Psoas muscle (tissue), 8 donors: ENCODE data around the gene PAM. TPM values are rescaled to one million over a fixed set of nuclear protein-coding genes. Genes with fewer than 3 reads are reported as not detected.

Experiments
- ATAC-seq, 4 donors: fragments of 200-7000 bp; cut with Tn5 transposase; one replicate each; pipeline ENCODE4 v1.9.1; 2020; ENCODE audit warnings: moderate library complexity in 3 of 4, mild to moderate bottlenecking in 2 of 4
- DNase-seq, 2 donors: peaks; one replicate each; pipeline ENCODE4 v3.0.0-alpha.2; 2020
- H3K27ac ChIP-seq: fragments of 200-600 bp; one replicate; pipeline ENCODE4 v1.8.0; 2022
- H3K27me3 ChIP-seq, 3 donors: fragments of 200-600 bp in 1 of 3; one replicate each; pipeline versions ENCODE4 v1.6.1 to v1.8.0; 2013 to 2022; ENCODE audit warnings: low read length in 2 of 3, mild to moderate bottlenecking in 2 of 3, moderate library complexity in 1 of 3; ENCODE audit not compliant: insufficient read depth in 3 of 3
- H3K36me3 ChIP-seq, 2 donors: fragments of 200-600 bp in 1 of 2; one replicate each; pipeline versions ENCODE4 v1.6.1 to v1.8.0; 2013 to 2022; ENCODE audit warnings: low read depth in 1 of 2, mild to moderate bottlenecking in 1 of 2, moderate library complexity in 1 of 2; ENCODE audit not compliant: insufficient read depth in 1 of 2
- H3K4me1 ChIP-seq: fragments of 200-600 bp; one replicate; pipeline ENCODE4 v1.8.0; 2022
- H3K4me3 ChIP-seq: fragments of 200-600 bp; one replicate; pipeline ENCODE4 v1.8.0; 2022; ENCODE audit warnings: mild to moderate bottlenecking
- H3K9me3 ChIP-seq: fragments of 200-600 bp; one replicate; pipeline ENCODE4 v1.8.0; 2022
- WGBS, 3 donors: extraction: QIAGEN DNeasy Blood & Tissue Kit; methylation state at CpG; one replicate each; pipeline versions ENCODE4 v1.1.6 to v1.1.7; 2013; 5-methylcytosine and 5-hydroxymethylcytosine counted together
- intact Hi-C, 2 donors: fragments of 100-400 bp; cut with DNase I; formaldehyde crosslinking; loops; one replicate each; pipeline versions ENCODE4 v1.11.0 to v1.14.2; 2022
- polyA plus RNA-seq, 3 donors: library from polyadenylated mRNA; stranded (reverse); fragments of 200-250 nt; gene quantifications; one replicate each; pipeline ENCODE4 v1.2.3, GENCODE V29; 2013
- total RNA-seq, 4 donors: library from RNA; stranded (reverse); fragmentation: NEBNext Ultra II Directional in 2 of 4; extraction: Animal tissue kit (Norgen Biotek cat#: 25700) in 2 of 4; gene quantifications; one replicate each; pipeline versions ENCODE4 v1.2.1 to v1.2.4, GENCODE V29; 2021 to 2023
- TF ChIP-seq, protein P1 (sequence below): fragments of 200-600 bp; IDR thresholded peaks from one replicate; pipeline ENCODE4 v1.8.0; 2022; ENCODE audit warnings: antibody characterized with exemption
- donor health status: healthy with polysubstance abuse.
- donor health status: DM: no; HTN: no; CAD: no; lungs with moderate emphysema.
- donor health status: Bipolar disorder and iron deficiency.
- donor health status: healthy.
- donor health status: DM: yes; HTN: yes; CAD: no.
- donor health status: DM: no; HTN: no; CAD: no.
- donor health status: DM: no; HTN: no; CAD: no.
- donor health status: DM: yes; HTN: yes; CAD: no.

The PAM gene
- total and polyA plus RNA-seq, 7 donors: 29.5 to 279 (median 191) TPM

DNA sequence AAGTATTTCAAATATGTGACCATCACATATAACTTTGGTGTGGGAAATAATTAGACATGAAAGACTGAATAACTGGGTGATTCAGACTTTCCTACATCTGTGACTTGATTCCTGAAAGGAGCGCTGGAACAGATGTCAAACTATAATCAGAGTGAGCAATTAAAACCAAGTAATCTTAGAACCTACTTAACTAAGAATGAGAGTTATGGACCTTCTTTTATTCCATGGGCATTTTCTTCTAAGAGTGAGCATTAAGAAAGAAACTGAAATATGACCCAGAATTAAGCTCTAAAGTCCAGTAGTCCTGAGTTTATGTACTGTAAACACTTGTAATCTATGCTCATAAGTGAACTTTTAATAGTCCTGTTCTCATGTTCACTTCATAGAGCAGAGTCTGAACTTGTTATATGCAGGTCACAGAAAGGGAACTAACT is 68.4 kb downstream of the PAM start:
- Histone ChIP-seq H3K27me3 (no peaks in the 10 kb centered on the region), H3K36me3 (no peaks in the 10 kb centered on the region), H3K27ac (peak overlapping the region; percentile 34), H3K4me1 (peaks cover 28% of the 10 kb centered on the region), H3K4me3 (no peak overlapping the region), H3K9me3 (no peaks in the 10 kb centered on the region)
- intact Hi-C loops: loop anchor here in 1 of 2 donors (5.0 kb wide), 1 partner anchor 44 kb away; no protein-coding TSS in a partner anchor
- WGBS, 3 donors: 20 to 33% (median 29%) methylated on average over 1 of the region's 1 CpG
- peak in 3 of 4 donors; percentile 59 to 69 (median 68) for ATAC-seq
- no peak for DNase-seq
- TF ChIP-seq, protein P1, sequence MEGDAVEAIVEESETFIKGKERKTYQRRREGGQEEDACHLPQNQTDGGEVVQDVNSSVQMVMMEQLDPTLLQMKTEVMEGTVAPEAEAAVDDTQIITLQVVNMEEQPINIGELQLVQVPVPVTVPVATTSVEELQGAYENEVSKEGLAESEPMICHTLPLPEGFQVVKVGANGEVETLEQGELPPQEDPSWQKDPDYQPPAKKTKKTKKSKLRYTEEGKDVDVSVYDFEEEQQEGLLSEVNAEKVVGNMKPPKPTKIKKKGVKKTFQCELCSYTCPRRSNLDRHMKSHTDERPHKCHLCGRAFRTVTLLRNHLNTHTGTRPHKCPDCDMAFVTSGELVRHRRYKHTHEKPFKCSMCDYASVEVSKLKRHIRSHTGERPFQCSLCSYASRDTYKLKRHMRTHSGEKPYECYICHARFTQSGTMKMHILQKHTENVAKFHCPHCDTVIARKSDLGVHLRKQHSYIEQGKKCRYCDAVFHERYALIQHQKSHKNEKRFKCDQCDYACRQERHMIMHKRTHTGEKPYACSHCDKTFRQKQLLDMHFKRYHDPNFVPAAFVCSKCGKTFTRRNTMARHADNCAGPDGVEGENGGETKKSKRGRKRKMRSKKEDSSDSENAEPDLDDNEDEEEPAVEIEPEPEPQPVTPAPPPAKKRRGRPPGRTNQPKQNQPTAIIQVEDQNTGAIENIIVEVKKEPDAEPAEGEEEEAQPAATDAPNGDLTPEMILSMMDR: no peak

DNA sequence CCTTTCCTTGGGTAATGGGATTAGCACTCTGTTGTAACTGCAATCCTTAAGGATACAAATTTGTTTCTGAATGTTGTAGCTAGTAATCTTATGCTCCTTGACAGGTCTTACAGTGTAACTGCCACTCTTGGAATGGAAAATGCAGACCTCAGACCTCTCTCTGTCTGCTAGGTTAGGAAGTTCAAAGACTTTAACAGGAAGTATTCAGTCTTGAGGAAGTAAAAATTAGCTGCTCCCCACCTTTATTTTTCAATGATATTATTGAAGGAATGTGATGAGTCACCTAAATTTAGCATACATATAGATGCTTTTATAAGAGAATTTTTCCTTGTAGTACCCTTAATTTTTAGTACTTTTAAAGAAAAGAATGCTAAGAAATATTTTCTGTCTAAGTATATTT is 71.5 kb downstream of the PAM start:
- Histone ChIP-seq H3K4me3 (no peak overlapping the region), H3K9me3 (no peaks in the 10 kb centered on the region), H3K27me3 (no peaks in the 10 kb centered on the region), H3K36me3 (no peaks in the 10 kb centered on the region), H3K27ac (no peak overlapping the region), H3K4me1 (peaks cover 24% of the 10 kb centered on the region)
- DNase-seq (no peak), ATAC-seq (no peak)
- TF ChIP-seq, protein P1: no peak
- intact Hi-C loops: no loop called here

DNA sequence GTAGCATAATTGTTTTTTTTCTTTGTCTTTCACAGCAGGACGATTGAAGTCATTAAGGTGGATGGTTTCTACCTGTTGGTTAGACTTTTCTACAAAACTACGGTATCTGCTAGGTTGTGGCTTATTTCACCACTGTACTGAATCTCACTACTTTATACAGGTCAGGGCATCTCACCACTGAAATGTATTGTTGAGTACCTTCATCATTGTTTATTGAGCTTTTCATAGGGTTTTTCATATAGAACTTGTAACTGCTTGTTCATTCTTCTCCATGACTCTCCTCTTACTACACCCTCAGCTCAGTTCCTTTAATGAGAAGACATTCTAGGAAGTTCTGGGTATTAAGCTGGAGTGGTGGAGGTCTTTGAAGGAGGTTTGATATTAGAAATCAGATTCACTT is 75.1 kb downstream of the PAM start:
- WGBS, 3 donors: 94 to 98% (median 96%) methylated on average over 2 of the region's 2 CpGs
- Histone ChIP-seq H3K36me3 (no peaks in the 10 kb centered on the region), H3K4me1 (peaks cover 18% of the 10 kb centered on the region), H3K27me3 (no peaks in the 10 kb centered on the region), H3K27ac (no peak overlapping the region), H3K4me3 (no peak overlapping the region), H3K9me3 (no peaks in the 10 kb centered on the region)
- TF ChIP-seq, protein P1: no peak
- intact Hi-C loops: no loop called here
- DNase-seq: no peak
- no peak for ATAC-seq

DNA sequence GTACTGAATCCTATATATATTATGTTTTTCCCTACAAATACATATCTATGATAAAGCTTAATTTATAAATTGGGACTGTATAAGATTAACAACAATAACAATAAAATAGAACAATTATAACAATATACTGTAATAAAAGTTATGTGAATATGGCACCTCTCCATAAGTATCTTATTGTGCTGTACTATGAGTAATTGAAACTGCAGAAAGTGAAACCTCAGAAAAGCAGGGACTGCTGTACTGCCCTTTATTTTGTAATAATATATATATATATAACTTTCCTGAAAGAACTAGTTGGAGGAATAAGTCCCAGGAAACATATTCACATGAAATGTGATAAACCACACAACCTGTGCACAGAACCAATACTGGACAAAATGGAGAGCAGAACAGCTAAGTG is 77.3 kb downstream of the PAM start:
- DNase-seq (no peak), ATAC-seq (no peak)
- Histone ChIP-seq H3K27ac (no peak overlapping the region), H3K27me3 (no peaks in the 10 kb centered on the region), H3K4me1 (peaks cover 32% of the 10 kb centered on the region), H3K4me3 (no peak overlapping the region), H3K36me3 (no peaks in the 10 kb centered on the region), H3K9me3 (no peaks in the 10 kb centered on the region)
- TF ChIP-seq, protein P1: no peak
- intact Hi-C loops: no loop called here

DNA sequence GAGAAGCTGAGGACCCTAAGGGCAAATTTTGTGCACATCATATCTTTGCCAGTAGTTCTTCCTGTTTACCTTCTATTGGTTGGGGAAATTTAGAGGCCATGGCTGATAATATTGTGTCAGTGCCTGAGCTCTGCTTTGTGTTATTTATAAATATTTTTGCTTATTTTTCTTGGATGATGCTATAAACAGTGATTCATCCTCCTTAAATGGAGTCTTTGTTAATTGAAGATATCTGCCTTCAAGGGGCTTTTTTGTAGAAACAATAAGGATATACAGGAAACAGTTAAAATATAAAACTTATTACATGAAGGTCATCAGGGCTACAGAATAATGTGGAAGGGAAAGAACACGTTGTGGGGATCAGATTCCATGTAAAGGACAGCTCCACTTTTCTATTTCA is 78.0 kb downstream of the PAM start:
- Histone ChIP-seq H3K4me3 (no peak overlapping the region), H3K9me3 (no peaks in the 10 kb centered on the region), H3K36me3 (no peaks in the 10 kb centered on the region), H3K27me3 (no peaks in the 10 kb centered on the region), H3K27ac (no peak overlapping the region), H3K4me1 (peaks cover 32% of the 10 kb centered on the region)
- ATAC-seq (no peak), DNase-seq (no peak)
- WGBS, 3 donors: 10 to 19% (median 16%) methylated on average over 1 of the region's 1 CpG
- TF ChIP-seq, protein P1: no peak
- intact Hi-C loops: no loop called here
